AG09309 (cell line): ENCODE data around the gene PLAAT3.

Experiments used
- DNase-seq: peaks from one replicate; pipeline ENCODE4 v3.0.0-alpha.2; 2010; ENCODE audit warnings: low read depth
- H3K4me3 ChIP-seq: 2 replicates; pipeline ENCODE4 v1.5.1; 2011; ENCODE audit warnings: mild to moderate bottlenecking, low read depth, low read length, moderate library complexity; ENCODE audit not compliant: control insufficient read depth
- TF ChIP-seq, protein P1 (sequence below): IDR thresholded peaks from 2 replicates; pipeline ENCODE4 v1.5.1; 2011; ENCODE audit warnings: mild to moderate bottlenecking, low read depth, low read length, inconsistent platforms; ENCODE audit not compliant: insufficient read depth, control insufficient read depth; ENCODE audit errors: missing control alignments

PLAAT3 gene

DNA sequence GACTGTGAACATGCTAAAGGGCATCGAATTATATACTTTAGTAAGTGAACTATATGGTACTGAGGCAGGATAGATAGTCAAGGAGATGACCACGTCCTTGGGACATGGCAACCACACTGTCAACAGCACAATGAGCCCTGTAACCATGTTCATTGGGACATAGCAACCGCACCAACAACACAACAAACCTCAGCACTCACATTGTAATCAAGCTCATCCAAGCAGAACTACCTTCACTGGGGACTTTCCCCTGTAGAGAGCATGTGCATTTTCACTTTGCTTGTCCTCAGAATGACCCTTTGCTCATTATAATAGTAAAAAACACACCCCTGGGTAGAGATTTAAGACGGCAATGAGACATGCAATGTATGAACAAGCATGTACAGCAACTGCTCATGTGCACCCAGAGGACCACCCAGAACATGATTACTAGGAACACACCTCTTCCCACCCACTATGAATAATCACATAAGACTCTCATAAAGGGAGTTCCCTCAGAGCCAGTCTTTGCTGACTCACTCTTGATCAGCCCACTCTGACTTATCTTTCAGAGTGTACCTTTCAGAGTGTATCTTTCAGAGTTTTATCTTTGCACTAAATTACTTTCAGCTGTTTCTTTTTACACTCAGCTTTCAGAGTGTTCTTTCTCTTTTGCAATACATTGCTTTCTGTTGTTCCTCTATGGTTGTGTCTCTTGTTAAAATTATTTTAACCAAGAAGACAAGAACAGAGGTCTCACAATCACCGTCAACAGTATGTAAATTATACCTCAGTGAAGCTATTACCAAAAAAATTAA lies 47.0 kb downstream of the PLAAT3 start:
- TF ChIP-seq, protein P1, sequence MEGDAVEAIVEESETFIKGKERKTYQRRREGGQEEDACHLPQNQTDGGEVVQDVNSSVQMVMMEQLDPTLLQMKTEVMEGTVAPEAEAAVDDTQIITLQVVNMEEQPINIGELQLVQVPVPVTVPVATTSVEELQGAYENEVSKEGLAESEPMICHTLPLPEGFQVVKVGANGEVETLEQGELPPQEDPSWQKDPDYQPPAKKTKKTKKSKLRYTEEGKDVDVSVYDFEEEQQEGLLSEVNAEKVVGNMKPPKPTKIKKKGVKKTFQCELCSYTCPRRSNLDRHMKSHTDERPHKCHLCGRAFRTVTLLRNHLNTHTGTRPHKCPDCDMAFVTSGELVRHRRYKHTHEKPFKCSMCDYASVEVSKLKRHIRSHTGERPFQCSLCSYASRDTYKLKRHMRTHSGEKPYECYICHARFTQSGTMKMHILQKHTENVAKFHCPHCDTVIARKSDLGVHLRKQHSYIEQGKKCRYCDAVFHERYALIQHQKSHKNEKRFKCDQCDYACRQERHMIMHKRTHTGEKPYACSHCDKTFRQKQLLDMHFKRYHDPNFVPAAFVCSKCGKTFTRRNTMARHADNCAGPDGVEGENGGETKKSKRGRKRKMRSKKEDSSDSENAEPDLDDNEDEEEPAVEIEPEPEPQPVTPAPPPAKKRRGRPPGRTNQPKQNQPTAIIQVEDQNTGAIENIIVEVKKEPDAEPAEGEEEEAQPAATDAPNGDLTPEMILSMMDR: no peak
- peak; percentile 55 for DNase-seq
- H3K4me3 ChIP-seq: no peak overlapping the region

DNA sequence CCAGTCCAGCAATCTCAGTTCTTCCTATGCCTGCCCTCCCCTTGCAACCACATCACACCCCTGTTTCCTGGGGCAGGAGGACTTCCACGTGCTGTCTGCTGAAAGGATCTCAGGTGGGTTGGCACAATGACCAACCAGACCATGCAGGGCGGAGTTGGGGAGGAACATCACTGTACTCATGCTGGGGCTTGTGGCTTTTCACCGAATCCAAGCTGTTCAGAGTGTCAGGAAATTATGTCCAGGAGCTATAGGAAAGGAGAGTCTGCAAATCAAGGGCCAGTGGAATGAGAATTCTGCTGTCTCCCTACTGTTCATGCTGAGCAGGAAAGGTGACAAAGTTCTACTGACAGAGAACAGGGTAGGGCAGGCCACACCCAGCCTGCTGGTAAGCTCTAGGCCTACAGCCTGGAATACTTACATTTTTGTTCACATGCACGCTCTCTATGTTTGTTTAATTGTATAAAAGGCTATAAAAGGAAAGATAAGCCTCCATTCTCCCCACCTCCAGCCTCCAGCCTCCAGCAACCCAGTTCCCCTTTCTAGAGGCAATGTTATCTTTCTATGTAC lies 49.4 kb downstream of the PLAAT3 start:
- H3K4me3 ChIP-seq: no peak overlapping the region
- no peak for DNase-seq
- TF ChIP-seq, protein P1: no peak

DNA sequence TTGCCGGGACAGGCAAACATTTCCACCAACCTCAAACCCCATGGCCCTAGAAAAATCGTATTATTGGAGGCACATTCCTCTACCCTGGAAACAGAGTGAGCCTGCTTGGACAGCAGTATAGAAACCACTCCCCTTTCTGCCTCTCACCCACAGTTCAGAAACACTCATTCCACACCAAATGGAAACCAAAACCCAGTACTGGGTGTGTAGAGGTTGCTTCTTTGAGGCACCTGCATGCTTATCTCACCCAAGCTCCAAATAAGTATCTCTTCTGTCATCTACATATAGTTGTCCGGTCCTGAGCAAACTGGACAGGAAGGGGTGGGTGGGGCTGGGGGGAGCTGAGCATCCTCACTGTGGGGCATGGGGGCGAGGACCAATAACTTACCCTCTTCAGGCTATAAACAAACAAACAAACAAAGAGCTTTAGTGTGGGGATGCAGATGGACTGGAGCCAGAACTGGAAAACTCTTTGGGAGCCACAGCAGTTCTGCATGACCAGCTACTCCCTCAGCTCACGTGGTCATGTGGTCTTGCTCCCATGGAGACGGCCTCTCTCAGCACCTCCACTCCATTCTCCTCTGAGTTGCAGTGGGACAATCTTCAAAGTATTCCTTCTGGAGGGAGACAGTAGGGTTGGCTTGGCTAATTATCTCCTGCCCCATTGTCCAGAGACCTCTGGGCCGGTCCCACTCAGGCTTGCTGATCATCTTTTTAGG lies 50.0 kb downstream of the PLAAT3 start:
- H3K4me3 ChIP-seq: no peak overlapping the region
- TF ChIP-seq, protein P1: no peak
- DNase-seq: no peak

DNA sequence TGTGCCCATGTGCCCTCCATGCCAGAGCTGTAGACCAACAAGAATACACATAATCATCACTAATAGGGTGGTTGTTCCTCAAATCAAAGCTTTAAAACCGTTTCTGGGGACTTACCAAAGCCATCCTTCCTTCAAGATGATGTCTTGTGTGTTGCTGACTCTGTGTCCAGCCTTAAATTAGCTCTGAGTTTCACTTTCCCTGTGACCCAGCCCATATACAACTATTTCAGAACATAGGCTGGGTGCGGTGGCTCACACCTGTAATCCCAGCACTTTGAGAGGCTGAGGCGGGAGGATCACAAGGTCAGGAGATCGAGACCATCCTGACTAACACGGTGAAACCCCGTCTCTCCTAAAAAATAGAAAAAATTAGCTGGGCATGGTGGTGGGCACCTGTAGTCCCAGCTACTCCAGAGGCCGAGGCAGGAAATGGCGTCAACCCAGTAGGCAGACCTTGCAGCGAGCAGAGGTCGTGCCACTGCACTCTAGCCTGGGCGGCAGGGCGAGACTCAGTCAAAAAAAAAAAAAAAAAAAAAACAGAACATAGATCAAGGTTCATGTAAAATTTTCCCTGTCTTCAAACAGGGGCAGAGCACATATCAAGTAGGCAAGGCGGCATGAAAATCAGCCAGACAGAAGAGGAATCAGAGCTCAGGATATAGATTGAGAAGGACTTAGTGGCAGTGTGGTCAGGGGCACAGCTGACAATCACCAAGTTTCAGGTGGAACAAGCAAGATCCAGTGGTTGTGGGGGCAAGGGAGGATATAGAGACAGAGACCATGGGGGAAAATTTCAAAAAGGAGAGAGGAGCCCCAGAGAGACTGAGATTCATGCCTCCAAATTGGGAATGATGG lies 50.8 kb downstream of the PLAAT3 start, which contains the start of gene PLAAT2:
Gene PLAAT2 (minus strand): TSS at position 179 of the 855 bp plus-strand sequence. CDS start 55 bp downstream, at position 124.
- TF ChIP-seq, protein P1: no peak
- no peak for DNase-seq
- no peak within 1 kb of the TSS for H3K4me3 ChIP-seq

DNA sequence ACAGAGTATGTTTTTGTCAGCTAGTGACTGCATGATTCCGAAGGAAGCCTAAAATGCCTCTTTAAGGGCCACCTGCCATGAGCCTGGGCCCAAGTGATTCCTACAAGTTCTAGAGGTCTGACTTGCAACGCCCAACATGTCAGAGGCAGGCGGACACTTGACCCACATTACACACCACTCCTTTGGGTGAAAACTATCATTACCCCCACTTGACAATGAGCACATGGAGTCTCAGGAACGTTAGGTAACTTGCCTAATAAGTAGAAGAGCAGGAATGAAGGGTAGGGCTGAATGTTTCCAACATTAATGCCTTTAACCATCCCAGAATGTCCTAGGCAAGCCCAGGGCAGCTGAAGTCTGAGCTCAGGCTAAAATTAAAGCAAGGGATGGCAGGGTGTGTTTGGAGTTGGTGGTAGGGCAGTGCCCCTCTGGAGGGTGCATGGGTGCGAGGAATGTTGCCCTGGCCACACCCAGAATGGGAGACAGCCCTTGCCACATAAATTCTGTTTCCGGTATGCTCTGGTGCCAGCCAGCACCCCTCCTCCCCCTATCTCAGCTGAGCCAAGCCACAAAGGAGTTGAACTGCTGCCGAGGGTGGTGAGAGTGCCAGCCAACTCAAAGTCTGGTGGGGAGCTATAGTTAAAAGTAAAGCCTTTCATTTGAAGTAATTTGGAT lies 53.6 kb downstream of the PLAAT3 start:
- no peak for DNase-seq
- no peak overlapping the region for H3K4me3 ChIP-seq
- TF ChIP-seq, protein P1: no peak
